Measurements from ENCODE around the gene OPTN. TPM values are rescaled to one million over a fixed set of nuclear protein-coding genes. Genes with fewer than 3 reads are reported as not detected.

The OPTN gene
- total and polyA plus RNA-seq, 2 experiments from 2014 or later: 48.7 to 79.4 TPM

DNA sequence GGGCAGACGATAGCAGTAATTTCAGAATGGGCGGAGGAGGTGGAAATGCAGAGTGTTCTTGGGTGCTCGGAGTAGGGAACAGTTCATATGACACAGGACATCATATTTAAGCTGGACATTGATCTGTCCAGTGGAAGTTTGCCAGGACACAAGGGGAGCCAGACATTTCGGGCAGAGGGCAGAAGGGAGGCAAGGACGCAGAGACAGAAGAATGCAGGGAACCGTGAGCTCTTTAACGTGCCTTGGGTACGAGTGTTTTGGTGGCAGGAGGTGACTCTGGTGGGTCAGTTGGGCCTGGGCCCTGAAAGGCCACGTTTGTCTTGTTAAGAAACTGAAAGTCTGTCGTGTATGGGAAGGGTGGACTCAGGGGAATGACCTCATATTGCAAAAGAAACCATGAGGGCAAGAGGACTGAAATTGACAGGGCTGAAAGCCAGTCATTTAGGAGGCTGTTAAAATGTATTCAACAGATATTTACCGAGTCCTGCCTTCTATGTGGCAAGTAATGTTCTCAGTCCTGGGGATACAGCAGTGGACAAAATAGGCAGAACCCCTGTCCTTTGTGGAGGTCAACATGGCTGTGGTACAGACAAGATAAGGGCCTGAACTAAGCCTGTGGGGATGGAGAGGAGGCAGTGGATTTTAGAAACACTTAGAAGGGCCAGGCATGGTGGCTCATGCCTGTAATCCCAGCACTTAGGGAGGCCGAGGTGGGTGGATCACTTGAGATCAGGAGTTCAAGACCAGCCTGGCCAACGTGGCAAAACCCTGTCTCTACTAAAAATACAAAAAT, 2.2 kb downstream of the OPTN start:
- peak overlapping the region; percentile 24 for H3K27ac ChIP-seq
- TF ChIP-seq, protein P1, sequence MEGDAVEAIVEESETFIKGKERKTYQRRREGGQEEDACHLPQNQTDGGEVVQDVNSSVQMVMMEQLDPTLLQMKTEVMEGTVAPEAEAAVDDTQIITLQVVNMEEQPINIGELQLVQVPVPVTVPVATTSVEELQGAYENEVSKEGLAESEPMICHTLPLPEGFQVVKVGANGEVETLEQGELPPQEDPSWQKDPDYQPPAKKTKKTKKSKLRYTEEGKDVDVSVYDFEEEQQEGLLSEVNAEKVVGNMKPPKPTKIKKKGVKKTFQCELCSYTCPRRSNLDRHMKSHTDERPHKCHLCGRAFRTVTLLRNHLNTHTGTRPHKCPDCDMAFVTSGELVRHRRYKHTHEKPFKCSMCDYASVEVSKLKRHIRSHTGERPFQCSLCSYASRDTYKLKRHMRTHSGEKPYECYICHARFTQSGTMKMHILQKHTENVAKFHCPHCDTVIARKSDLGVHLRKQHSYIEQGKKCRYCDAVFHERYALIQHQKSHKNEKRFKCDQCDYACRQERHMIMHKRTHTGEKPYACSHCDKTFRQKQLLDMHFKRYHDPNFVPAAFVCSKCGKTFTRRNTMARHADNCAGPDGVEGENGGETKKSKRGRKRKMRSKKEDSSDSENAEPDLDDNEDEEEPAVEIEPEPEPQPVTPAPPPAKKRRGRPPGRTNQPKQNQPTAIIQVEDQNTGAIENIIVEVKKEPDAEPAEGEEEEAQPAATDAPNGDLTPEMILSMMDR (IDR thresholded peaks at IDR 0.05; ENCODE audit: poor library complexity): no peak
- no peak for TF ChIP-seq EZH2 (IDR thresholded peaks at IDR 0.05; ENCODE audit: borderline replicate concordance)
- no peak for TF ChIP-seq EZH2phosphoT487 (IDR thresholded peaks at IDR 0.05; ENCODE audit: low read depth, severe bottlenecking, unreplicated experiment)

DNA sequence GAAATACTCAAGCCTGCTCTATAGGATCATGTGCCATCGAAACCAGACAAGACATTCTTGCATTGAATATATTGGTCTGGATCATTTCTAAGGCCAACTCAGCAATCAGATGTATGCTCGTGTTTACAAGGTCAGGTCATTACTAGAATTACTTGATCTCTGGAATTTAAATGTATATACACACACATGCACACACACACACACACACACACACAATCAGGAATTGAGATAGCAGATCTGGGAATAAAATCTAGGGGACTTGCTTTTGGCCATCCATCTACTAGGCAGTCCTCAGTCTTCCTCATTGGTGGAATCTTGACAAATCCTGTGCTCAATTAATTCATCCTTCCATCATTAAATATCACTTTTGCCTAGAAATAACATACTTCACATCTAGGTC, 3.6 kb downstream of the OPTN start:
- 94% methylated on average over 2 of the region's 2 CpGs for WGBS (ENCODE audit: low lambda C conversion rate, missing lambda C conversion rate)
- peaks cover 53% of the 10 kb centered on the region for H3K79me2 ChIP-seq
- H3K4me2 ChIP-seq: no peak overlapping the region
- no peak overlapping the region for H3K27ac ChIP-seq
- no peaks in the 10 kb centered on the region for H3K9me2 ChIP-seq (replicated peaks; ENCODE audit: insufficient read depth)
- peaks cover 14% of the 10 kb centered on the region for H3K4me1 ChIP-seq (ENCODE audit: insufficient read depth)
- no peak overlapping the region for H3K4me3 ChIP-seq
- H3K9me3 ChIP-seq (ENCODE audit: low read depth): no peaks in the 10 kb centered on the region
- no peak for DNase-seq (ENCODE audit: low spot score)
- H2AFZ ChIP-seq: no peak overlapping the region
- no peaks in the 10 kb centered on the region for H3K36me3 ChIP-seq (replicated peaks; ENCODE audit: insufficient read depth, low read depth)
- H3K27me3 ChIP-seq: no peaks in the 10 kb centered on the region
- TF ChIP-seq EZH2 (IDR thresholded peaks at IDR 0.05; ENCODE audit: borderline replicate concordance): no peak
- TF ChIP-seq EZH2phosphoT487 (IDR thresholded peaks at IDR 0.05; ENCODE audit: low read depth, severe bottlenecking, unreplicated experiment): no peak
- TF ChIP-seq, protein P1 (IDR thresholded peaks at IDR 0.05; ENCODE audit: poor library complexity): no peak
- H4K20me1 ChIP-seq (ENCODE audit: insufficient read depth, poor library complexity, severe bottlenecking): no peaks in the 10 kb centered on the region

More for the DNA sequence above, 2.2 kb downstream of the OPTN start:
- no peak overlapping the region for H2AFZ ChIP-seq
- H3K36me3 ChIP-seq (replicated peaks; ENCODE audit: insufficient read depth, low read depth): no peaks in the 10 kb centered on the region
- peaks cover 10% of the 10 kb centered on the region for H3K4me1 ChIP-seq (ENCODE audit: insufficient read depth)
- H3K9me3 ChIP-seq (ENCODE audit: low read depth): no peaks in the 10 kb centered on the region
- peaks cover 53% of the 10 kb centered on the region for H3K79me2 ChIP-seq
- peak; percentile 31 for DNase-seq (ENCODE audit: low spot score)
- no peaks in the 10 kb centered on the region for H3K27me3 ChIP-seq
- H4K20me1 ChIP-seq (ENCODE audit: insufficient read depth, poor library complexity, severe bottlenecking): no peaks in the 10 kb centered on the region
- H3K9me2 ChIP-seq (replicated peaks; ENCODE audit: insufficient read depth): no peaks in the 10 kb centered on the region
- 84% methylated on average over 13 of the region's 13 CpGs for WGBS (ENCODE audit: low lambda C conversion rate, missing lambda C conversion rate)
- H3K4me3 ChIP-seq: no peak overlapping the region
- peak overlapping the region; percentile 88 for H3K4me2 ChIP-seq

DNA sequence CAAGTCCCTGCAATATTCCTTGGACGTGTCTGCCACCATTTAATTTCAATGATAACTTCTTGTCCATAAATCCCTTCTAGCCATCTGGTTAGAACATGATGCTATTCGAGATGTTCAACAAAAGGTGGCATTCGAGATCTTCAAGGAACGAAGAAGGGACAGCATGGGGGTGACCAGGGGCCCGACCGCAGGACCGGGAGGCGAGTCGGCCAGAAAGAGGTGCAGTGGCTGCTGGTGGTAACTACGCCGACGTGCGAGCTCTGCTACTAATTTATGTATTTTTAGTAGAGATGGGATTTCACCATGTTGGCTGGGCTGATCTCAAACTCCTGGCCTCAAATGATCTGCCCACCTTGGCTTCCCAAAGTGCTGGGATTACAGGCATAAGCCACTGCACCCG, 4.7 kb downstream of the OPTN start:
- no peak overlapping the region for H3K4me2 ChIP-seq
- H3K9me2 ChIP-seq (replicated peaks; ENCODE audit: insufficient read depth): no peaks in the 10 kb centered on the region
- no peaks in the 10 kb centered on the region for H4K20me1 ChIP-seq (ENCODE audit: insufficient read depth, poor library complexity, severe bottlenecking)
- no peak overlapping the region for H3K4me3 ChIP-seq
- no peak overlapping the region for H2AFZ ChIP-seq
- H3K27me3 ChIP-seq: no peaks in the 10 kb centered on the region
- no peak for TF ChIP-seq EZH2 (IDR thresholded peaks at IDR 0.05; ENCODE audit: borderline replicate concordance)
- no peak for TF ChIP-seq EZH2phosphoT487 (IDR thresholded peaks at IDR 0.05; ENCODE audit: low read depth, severe bottlenecking, unreplicated experiment)
- TF ChIP-seq, protein P1 (IDR thresholded peaks at IDR 0.05; ENCODE audit: poor library complexity): no peak
- H3K36me3 ChIP-seq (replicated peaks; ENCODE audit: insufficient read depth, low read depth): no peaks in the 10 kb centered on the region
- H3K79me2 ChIP-seq: peaks cover 53% of the 10 kb centered on the region
- WGBS (ENCODE audit: low lambda C conversion rate, missing lambda C conversion rate): 97% methylated on average over 14 of the region's 14 CpGs
- peaks cover 11% of the 10 kb centered on the region for H3K4me1 ChIP-seq (ENCODE audit: insufficient read depth)
- H3K9me3 ChIP-seq (ENCODE audit: low read depth): no peaks in the 10 kb centered on the region
- no peak overlapping the region for H3K27ac ChIP-seq
- no peak for DNase-seq (ENCODE audit: low spot score)

Measured in hepatocyte (in vitro differentiated cells).